Adrenal gland (tissue), 12 donors: ENCODE results near the gene MYH9. TPM values are rescaled to one million over a fixed set of nuclear protein-coding genes. Genes with fewer than 3 reads are reported as not detected.

Experiments
- DNase-seq, 7 donors: peaks; one replicate each; pipeline ENCODE4 v3.0.0-alpha.2; 2019 to 2020
- H3K27ac ChIP-seq, 5 donors: fragments of 200-600 bp; sonication (generic) in 4 of 5; 1 replicate in 3 of 5; 2 replicates in 2 of 5; pipeline versions ENCODE4 v1.5.1 to v1.8.0; 2016 to 2020; ENCODE audit warnings: mild to moderate bottlenecking in 1 of 5
- H3K27me3 ChIP-seq: fragments of 200-600 bp; 2 replicates; pipeline ENCODE4 v1.8.0; 2021
- H3K36me3 ChIP-seq, 2 donors: fragments of 200-600 bp; replicated peaks in 1 of 2; 1 replicate in 1 of 2; 2 replicates in 1 of 2; pipeline versions ENCODE4 v1.5.1 to v1.8.0; 2018 to 2022
- H3K4me1 ChIP-seq, 2 donors: fragments of 200-600 bp; replicated peaks in 1 of 2; 1 replicate in 1 of 2; 2 replicates in 1 of 2; pipeline versions ENCODE4 v1.5.1 to v1.8.0; 2018 to 2021
- H3K4me3 ChIP-seq, 4 donors: fragments of 200-600 bp; sonication (generic) in 3 of 4; one replicate each; pipeline ENCODE4 v1.5.1; 2016 to 2018
- H3K9me3 ChIP-seq, 3 donors: fragments of 200-600 bp; sonication (generic) in 1 of 3; replicated peaks in 1 of 3; 1 replicate in 2 of 3; 2 replicates in 1 of 3; pipeline versions ENCODE4 v1.5.1 to v1.8.0; 2016 to 2021
- CTCF ChIP-seq, 6 experiments: fragments of 450-650 bp in 4 of 6; fragments of 200-600 bp in 2 of 6; sonication (generic) in 1 of 6; IDR thresholded peaks; 1 replicate in 5 of 6; 2 replicates in 1 of 6; pipeline versions ENCODE4 v1.5.1 to v1.8.0; 2016 to 2021; ENCODE audit warnings: antibody characterized with exemption in 6 of 6, mild to moderate bottlenecking in 2 of 6, moderate library complexity in 1 of 6
- POLR2A ChIP-seq, 2 donors: fragments of 450-650 bp; IDR thresholded peaks; one replicate each; pipeline ENCODE4 v1.6.1; 2017; ENCODE audit warnings: antibody characterized with exemption in 2 of 2, mild to moderate bottlenecking in 2 of 2, moderate library complexity in 1 of 2
- WGBS, 4 donors: extraction: QIAGEN DNeasy Blood & Tissue Kit in 2 of 4; methylation state at CpG; one replicate each; pipeline versions ENCODE4 v1.1.5 to v1.1.7; 2013 to 2017; 5-methylcytosine and 5-hydroxymethylcytosine counted together
- intact Hi-C, 2 donors: fragments of 100-400 bp; cut with DNase I; formaldehyde crosslinking; loops; one replicate each; pipeline versions ENCODE4 v1.14.1 to v1.15.0; 2022 to 2023
- polyA plus RNA-seq, 3 donors: library from polyadenylated mRNA; stranded (reverse); fragments of 200-250 nt in 2 of 3; fragments of 350-450 nt in 1 of 3; fragmentation: Illumina TruSeq in 1 of 3; extraction: RNeasy Lipid Tissue Mini Kit (QIAGEN cat#74804) in 1 of 3; gene quantifications; one replicate each; pipeline ENCODE4 v1.2.3, GENCODE V29; 2013 to 2014
- total RNA-seq, 9 donors: library from RNA; depleted of rRNA in 4 of 9; stranded (reverse); fragments of >200 nt in 4 of 9; fragments of 120-200 nt in 1 of 9; fragmentation: NEBNext Ultra II Directional in 1 of 9; extraction: Animal tissue kit (Norgen Biotek cat#: 25700) in 1 of 9; gene quantifications; one replicate each; pipeline versions ENCODE4 v1.1.0 to v1.2.4, GENCODE V29; 2013 to 2023
- donor health status: healthy with polysubstance abuse.
- donor health status: Bipolar disorder and iron deficiency.
- donor health status: DM: yes; HTN: yes; CAD: no.
- donor health status: DM: no; HTN: no; CAD: no.
- donor health status: DM: no; HTN: no; CAD: no.
- donor health status: DM: yes; HTN: yes; CAD: no.

The MYH9 gene
- total and polyA plus RNA-seq, 12 donors, result 96.2 to 427 (median 319) TPM

- Histone ChIP-seq H3K9me3 (no peaks in the 10 kb centered on the region), H3K36me3 (peaks cover 0 to 31% of the 10 kb centered on the region in 2 donors), H3K4me3 (peak overlapping the region in 1 of 4 donors; percentile 24), H3K27ac (no peak overlapping the region), H3K27me3 (no peaks in the 10 kb centered on the region), H3K4me1 (peaks cover 19 to 36% of the 10 kb centered on the region in 2 donors)
- 77 to 84% (median 79%) methylated on average over 3 of the region's 3 CpGs for WGBS, 4 donors
- intact Hi-C loops, result no loop called here
- no peak for TF ChIP-seq CTCF (IDR thresholded peaks at IDR 0.05)
- TF ChIP-seq POLR2A (IDR thresholded peaks at IDR 0.05), result no peak
- DNase-seq, result no peak
Measured at GRCh38 chr22:36235585-36235984, 152.2 kb downstream of the MYH9 start.

DNA sequence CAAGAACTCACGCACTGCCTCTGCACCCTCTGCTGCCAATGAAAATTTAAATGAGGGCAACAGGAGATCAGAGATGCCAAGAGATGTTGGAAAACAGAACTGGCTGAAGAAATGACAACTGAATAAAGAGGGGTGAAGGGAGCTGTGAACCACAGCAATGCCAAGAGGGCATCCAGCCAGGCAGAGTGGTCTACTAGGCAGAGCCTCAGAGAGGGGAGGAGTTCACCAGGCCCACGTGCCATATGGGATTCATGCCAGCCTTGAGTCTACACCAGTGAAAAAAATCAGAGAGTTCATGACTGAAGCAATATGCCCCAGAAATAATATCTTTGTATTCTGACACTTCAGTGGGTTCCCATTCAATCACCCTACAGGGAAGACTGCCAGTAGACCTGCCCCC lies 152.8 kb downstream of the MYH9 start:
- TF ChIP-seq CTCF (IDR thresholded peaks at IDR 0.05) (no peak), POLR2A (IDR thresholded peaks at IDR 0.05) (no peak)
- H3K27me3 ChIP-seq, result no peaks in the 10 kb centered on the region
- H3K27ac ChIP-seq, result no peak overlapping the region
- H3K36me3 ChIP-seq, result peaks cover 0 to 37% of the 10 kb centered on the region in 2 donors
- DNase-seq, result peak in 2 of 7 donors; percentile 23 to 50
- no peaks in the 10 kb centered on the region for H3K9me3 ChIP-seq
- WGBS, 4 donors, result 62 to 72% (median 67%) methylated on average over 2 of the region's 2 CpGs
- peaks cover 19 to 35% of the 10 kb centered on the region in 2 donors for H3K4me1 ChIP-seq
- H3K4me3 ChIP-seq, result no peak overlapping the region
- intact Hi-C loops, result loop anchor here in 1 of 2 donors (5.0 kb wide), 1 partner anchor 42 kb away; no protein-coding TSS in a partner anchor

- TF ChIP-seq POLR2A (IDR thresholded peaks at IDR 0.05) (no peak), CTCF (IDR thresholded peaks at IDR 0.05) (no peak)
- intact Hi-C loops, result loop anchor here in 1 of 2 donors (5.0 kb wide), 1 partner anchor 43 kb away; no protein-coding TSS in a partner anchor
- peaks cover 0 to 43% of the 10 kb centered on the region in 2 donors for H3K36me3 ChIP-seq
- H3K9me3 ChIP-seq, result no peaks in the 10 kb centered on the region
- H3K27ac ChIP-seq, result no peak overlapping the region
- 63 to 76% (median 71%) methylated on average over 2 of the region's 2 CpGs for WGBS, 4 donors
- DNase-seq, result no peak
- no peak overlapping the region for H3K4me3 ChIP-seq
- no peaks in the 10 kb centered on the region for H3K27me3 ChIP-seq
- H3K4me1 ChIP-seq, result peaks cover 19 to 30% of the 10 kb centered on the region in 2 donors
Measured at GRCh38 chr22:36234213-36234612, 153.6 kb downstream of the MYH9 start.

GRCh38 chr22:36233796-36234195 lies 154.0 kb downstream of the MYH9 start:
- peak in 1 of 7 donors; percentile 42 for DNase-seq
- H3K4me3 ChIP-seq, result no peak overlapping the region
- TF ChIP-seq POLR2A (IDR thresholded peaks at IDR 0.05) (no peak), CTCF (IDR thresholded peaks at IDR 0.05) (no peak)

More at GRCh38 chr22:36233796-36234195, 154.0 kb downstream of the MYH9 start:
- no peaks in the 10 kb centered on the region for H3K27me3 ChIP-seq
- H3K4me1 ChIP-seq, result peaks cover 19 to 29% of the 10 kb centered on the region in 2 donors
- WGBS, 4 donors, result 91 to 94% (median 93%) methylated on average over 7 of the region's 7 CpGs
- H3K9me3 ChIP-seq, result no peaks in the 10 kb centered on the region
- H3K36me3 ChIP-seq, result peaks cover 0 to 47% of the 10 kb centered on the region in 2 donors
- intact Hi-C loops, result loop anchor here in 1 of 2 donors (5.0 kb wide), 1 partner anchor 44 kb away; no protein-coding TSS in a partner anchor
- no peak overlapping the region for H3K27ac ChIP-seq
